ENCODE data around the gene YIPF3.
A peak's percentile ranks its signal among the peaks of the same experiment; 100 is the strongest.

Gene YIPF3

DNA sequence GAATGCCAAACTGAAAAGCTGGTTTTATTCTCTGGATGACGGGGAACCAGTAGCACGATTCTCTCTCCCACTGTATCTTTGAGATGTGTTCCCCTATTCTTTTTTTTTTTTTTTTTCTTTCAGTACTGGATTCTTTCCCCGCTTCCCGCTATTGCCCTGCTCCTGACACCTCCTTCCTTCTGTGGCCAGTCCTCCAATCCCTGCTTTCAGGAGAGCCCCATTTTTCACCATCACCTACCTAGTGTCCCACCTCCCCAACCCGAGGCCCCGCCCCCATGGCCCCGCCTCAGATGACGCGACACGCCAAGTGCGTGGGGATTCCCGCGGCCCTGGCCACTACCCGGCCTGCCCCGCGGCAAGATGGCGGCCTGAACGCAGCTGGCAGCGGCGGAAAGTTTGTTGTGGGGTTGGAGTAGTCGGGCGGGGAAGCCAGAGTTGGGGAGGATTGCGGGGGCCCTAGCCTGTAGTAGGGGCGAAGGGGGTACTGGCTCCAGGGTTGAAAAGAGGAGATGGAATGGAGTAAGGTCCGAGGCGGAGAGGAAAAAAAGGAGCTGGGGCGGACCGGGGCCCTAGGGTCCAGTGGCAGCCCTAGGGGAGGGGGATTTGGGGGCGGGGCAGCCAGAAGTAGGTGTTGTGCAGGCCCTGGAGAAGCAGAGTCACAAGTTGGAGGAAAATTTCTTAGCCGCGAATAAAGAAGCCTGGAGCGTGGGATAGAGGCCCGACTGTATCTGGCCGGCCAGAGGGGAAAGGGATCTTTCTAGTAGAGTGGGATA is 39.3 kb downstream of the YIPF3 start, which contains the start of gene TJAP1:
Gene TJAP1, plus strand, starts transcription at position 336 of the 773 bp plus-strand sequence. CDS start 21,432 bp downstream, outside the sequence.
- TF ChIP-seq, protein P1, sequence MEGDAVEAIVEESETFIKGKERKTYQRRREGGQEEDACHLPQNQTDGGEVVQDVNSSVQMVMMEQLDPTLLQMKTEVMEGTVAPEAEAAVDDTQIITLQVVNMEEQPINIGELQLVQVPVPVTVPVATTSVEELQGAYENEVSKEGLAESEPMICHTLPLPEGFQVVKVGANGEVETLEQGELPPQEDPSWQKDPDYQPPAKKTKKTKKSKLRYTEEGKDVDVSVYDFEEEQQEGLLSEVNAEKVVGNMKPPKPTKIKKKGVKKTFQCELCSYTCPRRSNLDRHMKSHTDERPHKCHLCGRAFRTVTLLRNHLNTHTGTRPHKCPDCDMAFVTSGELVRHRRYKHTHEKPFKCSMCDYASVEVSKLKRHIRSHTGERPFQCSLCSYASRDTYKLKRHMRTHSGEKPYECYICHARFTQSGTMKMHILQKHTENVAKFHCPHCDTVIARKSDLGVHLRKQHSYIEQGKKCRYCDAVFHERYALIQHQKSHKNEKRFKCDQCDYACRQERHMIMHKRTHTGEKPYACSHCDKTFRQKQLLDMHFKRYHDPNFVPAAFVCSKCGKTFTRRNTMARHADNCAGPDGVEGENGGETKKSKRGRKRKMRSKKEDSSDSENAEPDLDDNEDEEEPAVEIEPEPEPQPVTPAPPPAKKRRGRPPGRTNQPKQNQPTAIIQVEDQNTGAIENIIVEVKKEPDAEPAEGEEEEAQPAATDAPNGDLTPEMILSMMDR (IDR thresholded peaks at IDR 0.05; ENCODE audit: low read depth, low read length), result no peak
- peak within 1 kb of the TSS; percentile 60 for H3K4me3 ChIP-seq (ENCODE audit: low read depth, low read length)

DNA sequence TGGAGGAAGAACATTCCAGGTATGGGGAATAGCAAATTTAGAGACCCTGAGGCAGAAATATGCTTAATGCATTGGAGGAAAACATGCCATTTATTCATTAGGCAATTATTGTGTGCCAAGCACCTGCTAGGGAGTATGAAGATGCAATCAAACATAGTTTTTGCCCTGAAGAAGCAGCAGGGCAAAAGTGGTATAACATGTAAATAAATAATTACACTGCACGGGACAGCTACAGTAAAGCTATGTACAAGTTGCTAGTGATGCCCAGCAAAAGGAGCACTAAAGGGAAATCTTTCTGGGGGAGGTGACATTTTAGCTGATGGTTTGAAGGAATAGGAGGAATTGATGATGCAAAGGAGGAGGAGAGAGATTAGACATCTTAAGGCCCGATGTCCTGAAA is 40.0 kb downstream of the YIPF3 start:
- TF ChIP-seq, protein P1 (IDR thresholded peaks at IDR 0.05; ENCODE audit: low read depth, low read length), result no peak
- H3K4me3 ChIP-seq (ENCODE audit: low read depth, low read length), result peak overlapping the region; percentile 60

- TF ChIP-seq, protein P1 (IDR thresholded peaks at IDR 0.05; ENCODE audit: low read depth, low read length), result no peak
- H3K4me3 ChIP-seq (ENCODE audit: low read depth, low read length), result no peak overlapping the region
Observed at GRCh38 chr6:43475516-43475915, 41.2 kb downstream of the YIPF3 start.

DNA sequence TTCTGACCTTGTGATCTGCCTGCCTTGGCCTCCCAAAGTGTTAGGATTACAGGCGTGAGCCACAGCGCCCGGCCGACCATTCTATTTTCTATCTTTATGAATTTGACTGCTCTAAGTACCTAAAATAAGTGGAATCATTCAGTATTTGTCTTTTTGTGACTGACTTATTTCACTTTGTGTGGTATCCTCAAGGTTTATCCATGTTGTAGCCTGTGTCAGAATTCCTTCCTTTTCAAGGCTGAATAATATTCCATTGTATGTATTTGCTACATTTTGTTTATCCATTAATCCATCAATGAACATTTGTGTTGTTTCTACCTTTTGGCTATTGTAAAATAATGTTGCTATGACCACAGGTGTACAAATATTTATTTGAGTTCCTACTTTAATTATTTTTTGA is 44.2 kb downstream of the YIPF3 start:
- no peak overlapping the region for H3K4me3 ChIP-seq (ENCODE audit: low read depth, low read length)
- TF ChIP-seq, protein P1 (IDR thresholded peaks at IDR 0.05; ENCODE audit: low read depth, low read length), result no peak

GRCh38 chr6:43471399-43471798 is 45.3 kb downstream of the YIPF3 start:
- TF ChIP-seq, protein P1 (IDR thresholded peaks at IDR 0.05; ENCODE audit: low read depth, low read length), result no peak
- no peak overlapping the region for H3K4me3 ChIP-seq (ENCODE audit: low read depth, low read length)

- TF ChIP-seq, protein P1 (IDR thresholded peaks at IDR 0.05; ENCODE audit: low read depth, low read length), result no peak
- no peak overlapping the region for H3K4me3 ChIP-seq (ENCODE audit: low read depth, low read length)
Observed at GRCh38 chr6:43469947-43470346, 46.8 kb downstream of the YIPF3 start.
